ENCODE data around the gene SLC16A10.

- TF ChIP-seq POLR2A (IDR thresholded peaks at IDR 0.05; ENCODE audit: low read depth, low read length) (no peak), TAF1 (IDR thresholded peaks at IDR 0.05; ENCODE audit: borderline replicate concordance, low read depth, low read length) (no peak)
These were observed 127.8 kb downstream of the SLC16A10 start for GRCh38 chr6:111215131-111215530.

Data from GM12892 (cell line).